GM15510 (cell line): ENCODE data around the gene PPIP5K2.

Experiments
- POLR2A ChIP-seq: IDR thresholded peaks from 3 replicates; pipeline ENCODE4 v1.6.1; 2011; ENCODE audit warnings: borderline replicate concordance; ENCODE audit not compliant: insufficient read length; ENCODE audit errors: extremely low read depth

PPIP5K2 gene

GRCh38 chr5:103119765-103120606, at the start of gene PPIP5K2, which contains the start of gene GIN1:
Gene PPIP5K2, plus strand, starts transcription at chr5:103120301. Its CDS starts 9,289 bp downstream, at chr5:103129590.
Gene GIN1, minus strand, starts transcription at chr5:103120138. Its CDS starts 11,431 bp downstream, at chr5:103108707.
- TF ChIP-seq POLR2A, result peak; percentile 77

DNA sequence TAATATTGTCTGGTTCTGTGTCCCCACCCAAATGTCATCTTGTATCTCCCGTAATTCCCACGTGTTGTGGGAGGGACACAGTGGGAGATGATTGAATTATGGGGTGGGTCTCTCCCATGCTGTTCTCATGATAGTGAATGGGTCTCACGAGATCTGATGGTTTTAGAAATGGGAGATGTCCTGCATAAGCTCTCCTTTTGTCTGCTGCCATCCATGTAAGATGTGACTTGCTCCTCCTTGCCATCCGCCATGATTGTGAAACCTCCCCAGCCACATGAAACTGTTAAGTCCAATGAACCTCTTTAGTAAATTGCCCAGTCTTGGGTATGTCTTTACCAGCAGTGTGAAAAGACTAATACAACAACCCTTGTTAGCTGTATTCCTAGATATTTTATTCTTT, 44.7 kb upstream of the PPIP5K2 start:
- no peak for TF ChIP-seq POLR2A

DNA sequence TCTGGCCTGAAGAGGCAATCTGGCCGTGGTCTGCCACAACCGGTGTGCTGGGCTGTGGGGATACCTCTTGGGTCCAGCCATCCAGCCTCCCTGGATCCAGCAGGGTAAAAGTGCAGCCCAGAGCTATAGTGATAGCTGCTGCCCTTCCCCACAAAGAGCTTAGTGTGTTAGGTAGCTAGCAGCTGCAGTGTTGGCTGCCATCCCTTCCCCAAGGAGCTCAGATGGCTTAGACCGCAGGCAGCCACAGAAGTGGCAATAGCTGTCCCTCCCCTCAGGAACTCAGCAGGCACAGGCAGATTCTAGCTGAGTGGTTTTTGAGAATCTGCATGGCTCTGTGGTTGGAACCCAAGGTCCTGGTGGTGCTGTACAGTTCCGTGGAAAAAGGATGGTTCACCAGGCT, 40.3 kb upstream of the PPIP5K2 start:
- no peak for TF ChIP-seq POLR2A

- TF ChIP-seq POLR2A, result no peak
Observed at GRCh38 chr5:103086547-103086946, 33.6 kb upstream of the PPIP5K2 start.

DNA sequence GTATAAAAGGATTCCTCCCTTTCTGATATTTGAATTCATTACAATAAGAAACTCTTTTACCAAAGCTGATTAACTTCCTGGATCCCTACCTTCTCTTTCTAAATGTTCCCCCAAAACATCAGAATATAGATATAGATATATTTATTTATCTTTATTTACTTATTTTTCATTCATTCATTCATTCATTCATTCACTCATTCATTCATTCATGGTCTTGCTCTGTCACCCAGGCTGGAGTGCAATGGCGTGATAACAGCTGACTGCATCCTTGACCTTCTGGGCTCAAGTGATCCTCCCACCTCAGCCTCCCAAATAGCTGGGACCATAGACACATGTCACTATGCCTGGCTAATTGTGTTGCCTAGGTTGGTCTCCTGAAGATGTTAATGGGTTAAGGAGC, 30.8 kb upstream of the PPIP5K2 start:
- TF ChIP-seq POLR2A, result no peak

DNA sequence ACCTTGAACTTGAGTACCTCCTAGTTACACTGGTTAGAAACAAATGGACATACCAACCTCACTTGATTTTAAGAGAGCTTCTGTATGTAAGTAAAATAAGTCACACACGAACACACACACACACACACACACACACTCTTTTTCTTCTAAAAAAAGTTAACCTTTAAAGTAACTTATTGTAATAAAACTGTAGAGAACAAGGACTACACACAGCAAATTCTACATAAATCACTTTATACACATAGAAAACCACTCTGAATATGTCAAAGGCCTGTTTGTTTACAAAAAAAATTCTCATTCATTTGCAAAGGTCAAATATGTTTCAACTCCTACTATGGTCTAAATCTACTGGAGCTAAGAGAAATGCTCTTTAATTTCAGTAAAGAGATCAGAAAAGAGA, 29.3 kb upstream of the PPIP5K2 start:
- no peak for TF ChIP-seq POLR2A

GRCh38 chr5:103092676-103093075, 27.4 kb upstream of the PPIP5K2 start:
- TF ChIP-seq POLR2A, result no peak

- TF ChIP-seq POLR2A, result no peak
Observed at GRCh38 chr5:103093727-103094126, 26.4 kb upstream of the PPIP5K2 start.

GRCh38 chr5:103094737-103095136, 25.4 kb upstream of the PPIP5K2 start:
- TF ChIP-seq POLR2A, result no peak

- no peak for TF ChIP-seq POLR2A
Observed at GRCh38 chr5:103098993-103099392, 21.1 kb upstream of the PPIP5K2 start.

GRCh38 chr5:103101079-103101750, 18.9 kb upstream of the PPIP5K2 start:
- no peak for TF ChIP-seq POLR2A

GRCh38 chr5:103102234-103102633, 17.9 kb upstream of the PPIP5K2 start:
- TF ChIP-seq POLR2A, result no peak

GRCh38 chr5:103108086-103108485, 12.0 kb upstream of the PPIP5K2 start:
- no peak for TF ChIP-seq POLR2A

GRCh38 chr5:103109277-103109676, 10.8 kb upstream of the PPIP5K2 start:
- no peak for TF ChIP-seq POLR2A

DNA sequence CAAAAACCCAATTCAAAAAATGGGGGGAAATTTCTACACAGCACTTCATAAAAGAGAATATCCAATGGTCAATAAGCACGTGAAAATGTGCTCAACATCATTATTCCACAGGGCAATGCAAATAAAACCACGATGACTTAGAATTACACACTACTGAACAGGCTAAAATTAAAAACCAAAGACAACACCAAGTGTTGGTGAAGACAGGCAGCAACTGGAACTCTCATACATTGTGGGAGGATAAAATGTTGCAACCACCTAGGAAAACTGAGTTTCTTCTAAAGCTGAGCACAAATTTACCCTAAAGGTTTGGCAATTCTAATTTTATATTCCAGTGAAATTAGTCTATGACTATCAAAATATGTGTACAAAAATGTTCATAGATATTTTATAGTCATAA, 9.7 kb upstream of the PPIP5K2 start:
- TF ChIP-seq POLR2A, result no peak

DNA sequence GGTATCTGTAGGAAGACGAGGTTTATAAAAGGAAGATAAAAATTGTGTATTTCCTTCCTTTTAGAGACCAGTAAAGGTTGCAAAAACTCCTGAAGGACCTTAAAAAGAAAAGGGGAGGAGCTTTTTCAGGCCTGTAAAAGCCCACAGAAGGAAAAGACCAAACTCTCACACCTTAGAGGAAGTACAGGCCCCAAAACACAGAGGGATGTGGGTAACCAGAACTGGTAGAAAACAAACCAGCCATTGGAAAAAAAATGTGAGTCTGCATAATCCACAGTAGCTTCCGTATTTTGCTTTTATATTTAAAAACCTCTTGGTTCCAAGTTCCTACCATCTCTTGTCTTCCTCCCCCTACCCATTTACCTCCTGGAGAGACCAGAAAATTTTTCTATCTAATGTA, 8.6 kb upstream of the PPIP5K2 start:
- TF ChIP-seq POLR2A, result no peak
